DOHH2 (cell line): Measurements from ENCODE around the gene NRGN.
"Not testable (repeated sequence)": the region's sequence is repeated elsewhere in the genome, so short reads cannot be mapped to it uniquely, and the experiment has no call there.

Experiments used
- H3F3A ChIP-seq: fragments of 200-600 bp; sonication (generic), shearing (Covaris generic); 2 replicates; pipeline ENCODE4 v1.6.0; 2016; ENCODE audit warnings: antibody characterized with exemption, mild to moderate bottlenecking; ENCODE audit not compliant: control insufficient read depth, insufficient read depth
- H3K27ac ChIP-seq: fragments of 200-600 bp; sonication (generic); 2 replicates; pipeline ENCODE4 v1.5.1; 2014; ENCODE audit warnings: low read depth, mild to moderate bottlenecking, low read length, moderate library complexity
- H3K27me3 ChIP-seq: fragments of 200-600 bp; sonication (generic); 2 replicates; pipeline ENCODE4 v1.6.1; 2014; ENCODE audit warnings: mild to moderate bottlenecking, low read length, mixed read lengths; ENCODE audit not compliant: control insufficient read depth
- H3K36me3 ChIP-seq: fragments of 200-600 bp; sonication (generic); 2 replicates; pipeline ENCODE4 v1.6.1; 2014; ENCODE audit warnings: mild to moderate bottlenecking, low read length, moderate library complexity, mixed read lengths; ENCODE audit not compliant: control insufficient read depth
- H3K4me1 ChIP-seq: fragments of 200-600 bp; sonication (generic); 2 replicates; pipeline ENCODE4 v1.6.1; 2014; ENCODE audit warnings: mild to moderate bottlenecking, low read length, mixed read lengths; ENCODE audit not compliant: control insufficient read depth
- H3K4me2 ChIP-seq: fragments of 200-600 bp; sonication (generic); 2 replicates; pipeline ENCODE4 v1.6.0; 2014; ENCODE audit warnings: mild to moderate bottlenecking, low read length, moderate library complexity
- H3K4me3 ChIP-seq: fragments of 200-600 bp; sonication (generic); 2 replicates; pipeline ENCODE4 v1.5.1; 2014; ENCODE audit warnings: mild to moderate bottlenecking, low read length, mixed read lengths
- H3K79me2 ChIP-seq: fragments of 200-600 bp; sonication (generic); 2 replicates; pipeline ENCODE4 v1.6.1; 2014; ENCODE audit warnings: mild to moderate bottlenecking, low read length, mixed read lengths; ENCODE audit not compliant: control insufficient read depth
- H3K9me2 ChIP-seq: fragments of 200-600 bp; sonication (generic); replicated peaks from 2 replicates; pipeline ENCODE4 v1.6.1; 2014; ENCODE audit warnings: mild to moderate bottlenecking, low read length, mixed read lengths; ENCODE audit not compliant: control insufficient read depth
- H3K9me3 ChIP-seq: fragments of 200-600 bp; sonication (generic); 2 replicates; pipeline ENCODE4 v1.6.1; 2014; ENCODE audit warnings: antibody characterized with exemption, low read length, mixed read lengths; ENCODE audit not compliant: control insufficient read depth, insufficient read depth
- H4K20me1 ChIP-seq: fragments of 200-600 bp; sonication (generic); 2 replicates; pipeline ENCODE4 v1.6.0; 2014; ENCODE audit warnings: low read depth, mild to moderate bottlenecking, antibody characterized with exemption, low read length, moderate library complexity; ENCODE audit not compliant: control insufficient read depth, insufficient read depth
- EZH2phosphoT487 ChIP-seq: fragments of 200-600 bp; sonication (generic); IDR thresholded peaks from 2 replicates; pipeline ENCODE4 v1.6.1; 2017; ENCODE audit warnings: borderline replicate concordance, mild to moderate bottlenecking, antibody characterized with exemption, low read length, moderate library complexity, mixed read lengths
- TF ChIP-seq, protein P1 (sequence below): fragments of 200-600 bp; sonication (generic); IDR thresholded peaks from one replicate; pipeline ENCODE4 v1.5.1; 2014; ENCODE audit warnings: antibody characterized with exemption, mild to moderate bottlenecking, low read depth, low read length; ENCODE audit not compliant: poor library complexity, severe bottlenecking

NRGN gene

DNA sequence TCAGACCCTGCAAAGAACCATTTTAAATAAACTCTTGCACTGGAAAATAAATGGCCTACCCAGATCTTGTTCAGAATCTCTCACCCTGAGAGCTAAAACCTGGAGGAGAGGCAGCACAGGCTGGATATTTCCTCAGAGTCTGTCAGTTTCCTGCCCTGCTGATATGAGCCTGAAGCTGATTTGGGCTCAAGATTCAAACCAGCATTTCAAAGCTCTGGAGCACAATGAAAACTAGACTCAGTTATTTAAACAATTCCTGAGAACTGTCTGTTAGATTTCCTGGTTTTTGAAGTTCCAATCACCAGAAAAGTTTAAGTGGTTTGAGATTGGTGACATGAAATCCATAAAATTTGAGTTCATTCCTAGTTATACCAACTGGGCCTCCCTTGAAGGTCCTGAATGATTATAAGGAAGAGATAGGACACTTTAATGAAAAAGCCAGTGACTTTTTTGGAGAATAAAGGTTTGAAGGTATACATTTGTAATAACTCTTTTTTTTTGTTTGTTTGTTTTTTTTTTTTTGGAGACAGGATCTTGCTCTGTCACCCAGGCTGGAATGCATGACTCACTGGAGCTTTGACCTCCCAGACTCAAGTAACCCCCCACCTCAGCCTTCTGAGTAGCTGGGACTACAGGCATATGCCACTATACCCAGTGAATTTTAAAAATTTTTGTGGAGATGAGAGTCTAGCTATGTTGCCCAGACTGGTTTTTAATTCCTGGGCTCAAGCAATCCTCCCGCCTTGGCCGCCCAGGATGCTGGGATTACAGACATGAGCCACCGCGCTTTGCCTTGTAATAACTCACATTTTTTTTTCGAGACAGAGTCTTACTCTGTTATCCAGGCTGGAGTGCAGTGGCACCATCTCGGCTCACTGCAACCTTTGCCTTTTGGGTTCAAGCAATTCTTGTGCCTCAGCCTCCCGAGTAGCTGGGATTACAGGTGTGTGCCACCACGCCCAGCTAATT is 30.3 kb downstream of the NRGN start:
- Histone ChIP-seq H3K4me3 (no peak overlapping the region), H4K20me1 (no peaks in the 10 kb centered on the region), H3K36me3 (peaks cover 41% of the 10 kb centered on the region), H3K4me2 (no peak overlapping the region), H3K79me2 (no peaks in the 10 kb centered on the region), H3K9me2 (no peaks in the 10 kb centered on the region), H3K4me1 (no peaks in the 10 kb centered on the region), H3K27ac (no peak overlapping the region), H3K27me3 (no peaks in the 10 kb centered on the region), H3K9me3 (no peaks in the 10 kb centered on the region), H3F3A (0 out of 2 replicates have a peak, but pooled peaks cover 2% of the 10 kb centered on the region)
- TF ChIP-seq, protein P1, sequence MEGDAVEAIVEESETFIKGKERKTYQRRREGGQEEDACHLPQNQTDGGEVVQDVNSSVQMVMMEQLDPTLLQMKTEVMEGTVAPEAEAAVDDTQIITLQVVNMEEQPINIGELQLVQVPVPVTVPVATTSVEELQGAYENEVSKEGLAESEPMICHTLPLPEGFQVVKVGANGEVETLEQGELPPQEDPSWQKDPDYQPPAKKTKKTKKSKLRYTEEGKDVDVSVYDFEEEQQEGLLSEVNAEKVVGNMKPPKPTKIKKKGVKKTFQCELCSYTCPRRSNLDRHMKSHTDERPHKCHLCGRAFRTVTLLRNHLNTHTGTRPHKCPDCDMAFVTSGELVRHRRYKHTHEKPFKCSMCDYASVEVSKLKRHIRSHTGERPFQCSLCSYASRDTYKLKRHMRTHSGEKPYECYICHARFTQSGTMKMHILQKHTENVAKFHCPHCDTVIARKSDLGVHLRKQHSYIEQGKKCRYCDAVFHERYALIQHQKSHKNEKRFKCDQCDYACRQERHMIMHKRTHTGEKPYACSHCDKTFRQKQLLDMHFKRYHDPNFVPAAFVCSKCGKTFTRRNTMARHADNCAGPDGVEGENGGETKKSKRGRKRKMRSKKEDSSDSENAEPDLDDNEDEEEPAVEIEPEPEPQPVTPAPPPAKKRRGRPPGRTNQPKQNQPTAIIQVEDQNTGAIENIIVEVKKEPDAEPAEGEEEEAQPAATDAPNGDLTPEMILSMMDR: no peak

GRCh38 chr11:124770959-124771358 is 31.2 kb downstream of the NRGN start:
- H3K27ac ChIP-seq: not testable (repeated sequence)

DNA sequence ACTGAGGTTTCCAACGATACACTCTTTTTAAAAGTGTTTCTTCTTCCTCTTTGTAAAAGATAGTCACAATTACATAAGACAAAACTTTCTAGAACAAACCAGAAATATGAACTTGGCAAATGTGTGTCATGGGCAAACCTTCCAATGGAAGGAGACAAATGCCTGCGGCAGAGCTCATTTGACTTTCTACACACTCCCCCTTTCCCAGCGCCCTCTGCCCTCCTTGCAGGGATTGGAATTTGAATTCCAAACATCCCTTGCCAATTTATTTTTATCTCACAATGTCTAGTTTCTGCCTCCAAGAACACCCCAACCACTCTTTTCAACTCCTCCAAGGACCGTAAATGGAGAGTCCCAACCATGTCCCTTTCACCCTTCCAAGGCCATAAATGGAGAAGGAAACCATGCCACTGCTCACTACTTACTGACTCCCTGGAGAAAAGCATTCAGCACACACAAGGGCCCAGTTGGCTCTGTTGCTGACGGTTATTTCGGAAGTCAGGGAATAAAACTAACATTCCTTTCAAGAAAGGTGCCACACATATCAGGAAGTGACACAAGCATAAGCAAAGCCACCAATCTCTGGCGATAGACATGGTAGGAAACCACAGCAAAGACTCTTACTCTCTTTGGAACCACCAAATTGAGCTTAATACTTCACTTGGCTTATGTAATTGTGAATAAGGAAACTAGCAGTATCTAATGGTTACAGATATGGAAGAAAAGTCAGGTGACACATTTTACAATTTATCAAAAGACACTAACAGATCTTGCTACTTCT is 37.3 kb downstream of the NRGN start:
- Histone ChIP-seq H3K9me2 (no peaks in the 10 kb centered on the region), H3K4me2 (no peak overlapping the region), H3K79me2 (no peaks in the 10 kb centered on the region), H3K36me3 (peaks cover 25% of the 10 kb centered on the region; the same call in 1 of the 2 replicates), H3K9me3 (no peaks in the 10 kb centered on the region), H3K27me3 (no peaks in the 10 kb centered on the region), H3K4me1 (peaks cover 11% of the 10 kb centered on the region), H3K4me3 (no peak overlapping the region), H3F3A (0 out of 2 replicates have a peak, but pooled peaks cover 4% of the 10 kb centered on the region), H4K20me1 (no peaks in the 10 kb centered on the region), H3K27ac (no peak overlapping the region)
- no peak for TF ChIP-seq EZH2phosphoT487
- TF ChIP-seq, protein P1: no peak

More at GRCh38 chr11:124770959-124771358, 31.2 kb downstream of the NRGN start:
- not testable (repeated sequence) for H3K4me1 ChIP-seq, H3K4me2 ChIP-seq, H3K79me2 ChIP-seq, H3K9me2 ChIP-seq, H3K4me3 ChIP-seq, H3K9me3 ChIP-seq, H3K27me3 ChIP-seq, H4K20me1 ChIP-seq, H3F3A ChIP-seq
- peaks cover 45% of the 10 kb centered on the region for H3K36me3 ChIP-seq
